A549 (cell line): ENCODE measurements around the gene COX19. TPM values are rescaled to one million over a fixed set of nuclear protein-coding genes. Genes with fewer than 3 reads are reported as not detected.

ENCODE experiments used
- ATAC-seq, 2 experiments: fragments of 200-7000 bp in 1 of 2; fragments of >200 bp in 1 of 2; cut with Nextera tagmentation in 1 of 2; cut with Tn5 transposase in 1 of 2; 3 replicates each; pipeline versions ENCODE4 v1.8.0 to v1.9.1; 2018 to 2020; ENCODE audit warnings: mild to moderate bottlenecking in 1 of 2, moderate library complexity in 1 of 2
- CTCF ChIA-PET: fragments of 300-600 bp; sonication (Branson Sonifier 250); formaldehyde crosslinking; extraction: SDS; loops from one replicate; lab custom pipeline; 2021; ENCODE audit warnings: antibody characterized with exemption, inconsistent platforms; lab: Yijun Ruan, JAX
- POLR2A ChIA-PET: fragments of 350-600 bp; formaldehyde crosslinking; extraction: SDS; loops from one replicate; lab custom pipeline; 2021; ENCODE audit warnings: antibody characterized with exemption, inconsistent platforms; lab: Yijun Ruan, JAX
- DNase-seq, 2 experiments: peaks; one replicate each; pipeline versions ENCODE4 v3.0.0 to v3.0.0-alpha.2; 2011 to 2016; ENCODE audit warnings: low read depth in 1 of 2, low spot score in 1 of 2
- FAIRE-seq: peaks from 2 replicates; lab custom pipeline; 2011; peaks lifted over from hg19 to GRCh38; lab: Jason Lieb, UNC
- H3K27ac ChIP-seq, 2 experiments: fragments of >200 bp; sonication (Bioruptor Twin); formaldehyde crosslinking; 3 replicates each; pipeline ENCODE4 v1.5.1; 2016 to 2017
- H3K4me1 ChIP-seq: fragments of >200 bp; sonication (Bioruptor Twin); formaldehyde crosslinking; 3 replicates; pipeline ENCODE4 v1.6.1; 2016
- H3K4me2 ChIP-seq: fragments of >200 bp; sonication (Bioruptor Twin); formaldehyde crosslinking; 3 replicates; pipeline ENCODE4 v1.6.1; 2016
- H3K4me3 ChIP-seq: fragments of >200 bp; sonication (Bioruptor Twin); formaldehyde crosslinking; 3 replicates; pipeline ENCODE4 v1.5.1; 2016
- H3K9me3 ChIP-seq: fragments of >200 bp; sonication (Bioruptor Twin); formaldehyde crosslinking; 3 replicates; pipeline ENCODE4 v1.6.1; 2016
- CBX2 ChIP-seq: fragments of 200-600 bp; sonication (generic); IDR thresholded peaks from 2 replicates; pipeline ENCODE4 v1.6.1; 2016; ENCODE audit warnings: low read depth, mild to moderate bottlenecking, borderline replicate concordance
- CEBPB ChIP-seq, 2 experiments: fragments of >200 bp in 1 of 2; sonication (Bioruptor Twin) in 1 of 2; formaldehyde crosslinking in 1 of 2; IDR thresholded peaks; 2 replicates each; pipeline ENCODE4 v1.6.1; 2012 to 2016
- CHD2 ChIP-seq: fragments of 150-350 bp; IDR thresholded peaks from 2 replicates; pipeline ENCODE4 v1.6.1; 2014; ENCODE audit warnings: low read length; ENCODE audit not compliant: partially characterized antibody
- ELK1 ChIP-seq: fragments of 150-350 bp; IDR thresholded peaks from 2 replicates; pipeline ENCODE4 v1.6.1; 2014; ENCODE audit warnings: low read depth, mild to moderate bottlenecking, low read length
- FOSB ChIP-seq: fragments of 250-450 bp; sonication (Bioruptor Pico); IDR thresholded peaks from 2 replicates; pipeline ENCODE4 v1.5.0; 2020; ENCODE audit warnings: mild to moderate bottlenecking, moderate library complexity
- FOSL2 ChIP-seq, 2 experiments: fragments of 450-650 bp in 1 of 2; fragments of >200 bp in 1 of 2; sonication (Bioruptor Twin) in 1 of 2; formaldehyde crosslinking; IDR thresholded peaks; 2 replicates each; pipeline versions ENCODE4 v1.5.0 to v1.6.1; 2016 to 2020; ENCODE audit warnings: mild to moderate bottlenecking in 1 of 2, moderate library complexity in 1 of 2
- HEYL ChIP-seq: fragments of 250-450 bp; sonication (Bioruptor Pico); IDR thresholded peaks from 2 replicates; pipeline ENCODE4 v1.8.0; 2021; ENCODE audit warnings: mild to moderate bottlenecking, moderate library complexity
- KDM5A ChIP-seq: fragments of 200-600 bp; sonication (generic); IDR thresholded peaks from 2 replicates; pipeline ENCODE4 v1.6.1; 2016; ENCODE audit warnings: antibody characterized with exemption, mild to moderate bottlenecking
- MAFK ChIP-seq: fragments of 450-650 bp; IDR thresholded peaks from 2 replicates; pipeline ENCODE4 v1.6.1; 2014; ENCODE audit not compliant: partially characterized antibody
- NR3C1 ChIP-seq: fragments of >200 bp; sonication (Bioruptor Twin); formaldehyde crosslinking; IDR thresholded peaks from 3 replicates; pipeline ENCODE4 v1.6.1; 2017
- PHF8 ChIP-seq: fragments of 200-600 bp; sonication (generic); IDR thresholded peaks from 2 replicates; pipeline ENCODE4 v1.6.1; 2016; ENCODE audit warnings: low read depth, mild to moderate bottlenecking, antibody characterized with exemption, moderate library complexity, borderline replicate concordance
- POLR2A ChIP-seq: IDR thresholded peaks from 2 replicates; pipeline ENCODE4 v1.6.1; 2012; ENCODE audit warnings: mild to moderate bottlenecking, low read length
- RAD21 ChIP-seq, 2 experiments: fragments of >200 bp in 1 of 2; sonication (Bioruptor Twin) in 1 of 2; formaldehyde crosslinking in 1 of 2; IDR thresholded peaks in 1 of 2; conservative IDR thresholded peaks in 1 of 2; 2 replicates in 1 of 2; 3 replicates in 1 of 2; pipeline ENCODE4 v1.6.1; 2012 to 2018; ENCODE audit warnings: inconsistent platforms in 1 of 2
- RARB ChIP-seq: fragments of 250-450 bp; sonication (Bioruptor Pico); IDR thresholded peaks from 2 replicates; pipeline ENCODE4 v1.8.0; 2021; ENCODE audit warnings: mild to moderate bottlenecking, moderate library complexity
- RCOR1 ChIP-seq: fragments of 150-350 bp; IDR thresholded peaks from 2 replicates; pipeline ENCODE4 v1.6.1; 2014; ENCODE audit warnings: antibody characterized with exemption, low read length, low read depth
- RFX5 ChIP-seq: fragments of 450-650 bp; IDR thresholded peaks from 2 replicates; pipeline ENCODE4 v1.7.1; 2014; ENCODE audit warnings: antibody characterized with exemption, mild to moderate bottlenecking, moderate library complexity
- RNF2 ChIP-seq: fragments of 200-600 bp; sonication (generic); IDR thresholded peaks from 2 replicates; pipeline ENCODE4 v1.6.1; 2016; ENCODE audit warnings: low read depth, mild to moderate bottlenecking, antibody characterized with exemption, moderate library complexity, borderline replicate concordance
- SMC3 ChIP-seq: fragments of >200 bp; sonication (Bioruptor Twin); formaldehyde crosslinking; IDR thresholded peaks from 3 replicates; pipeline ENCODE4 v1.6.1; 2018; ENCODE audit warnings: inconsistent platforms
- TP53 ChIP-seq: fragments of 250-450 bp; sonication (Bioruptor Pico); IDR thresholded peaks from 2 replicates; pipeline ENCODE4 v1.5.0; 2021; ENCODE audit warnings: mild to moderate bottlenecking, moderate library complexity
- ZNF302 ChIP-seq: fragments of 250-450 bp; sonication (Bioruptor Pico); IDR thresholded peaks from 2 replicates; pipeline ENCODE4 v1.9.0; 2021; ENCODE audit warnings: inconsistent platforms, mild to moderate bottlenecking, moderate library complexity
- WGBS: methylation state at CpG from one replicate; pipeline ENCODE4 v1.1.6; 2017; ENCODE audit errors: missing lambda C conversion rate; 5-methylcytosine and 5-hydroxymethylcytosine counted together
- polyA plus RNA-seq, 4 experiments: library from polyadenylated mRNA; depleted of rRNA in 3 of 4; stranded (reverse); fragments of >200 nt; fragmentation: RNase III in 1 of 4; extraction: RNeasy Plus Mini Kit Qiagen cat#74134 plus additional on column Dnase treatment in 1 of 4; gene quantifications; 2 replicates in 3 of 4; 3 replicates in 1 of 4; pipeline ENCODE4 v1.2.3, GENCODE V29; 2011 to 2017
- TF ChIP-seq, protein P1 (sequence below): fragments of 200-600 bp; sonication (generic); IDR thresholded peaks from 2 replicates; pipeline ENCODE4 v1.6.1; 2016; ENCODE audit warnings: antibody characterized with exemption, mild to moderate bottlenecking, moderate library complexity
- TF ChIP-seq, protein P2 (sequence below): IDR thresholded peaks from 2 replicates; pipeline ENCODE4 v1.6.1; 2012
- TF ChIP-seq, protein P3 (sequence below): fragments of >200 bp; sonication (Bioruptor Twin); formaldehyde crosslinking; IDR thresholded peaks from 2 replicates; pipeline ENCODE4 v1.6.1; 2016

COX19 gene
- polyA plus RNA-seq, 2 of the 4 experiments (the other 2 are of a cell fraction), result 6.2 to 7.6 TPM

DNA sequence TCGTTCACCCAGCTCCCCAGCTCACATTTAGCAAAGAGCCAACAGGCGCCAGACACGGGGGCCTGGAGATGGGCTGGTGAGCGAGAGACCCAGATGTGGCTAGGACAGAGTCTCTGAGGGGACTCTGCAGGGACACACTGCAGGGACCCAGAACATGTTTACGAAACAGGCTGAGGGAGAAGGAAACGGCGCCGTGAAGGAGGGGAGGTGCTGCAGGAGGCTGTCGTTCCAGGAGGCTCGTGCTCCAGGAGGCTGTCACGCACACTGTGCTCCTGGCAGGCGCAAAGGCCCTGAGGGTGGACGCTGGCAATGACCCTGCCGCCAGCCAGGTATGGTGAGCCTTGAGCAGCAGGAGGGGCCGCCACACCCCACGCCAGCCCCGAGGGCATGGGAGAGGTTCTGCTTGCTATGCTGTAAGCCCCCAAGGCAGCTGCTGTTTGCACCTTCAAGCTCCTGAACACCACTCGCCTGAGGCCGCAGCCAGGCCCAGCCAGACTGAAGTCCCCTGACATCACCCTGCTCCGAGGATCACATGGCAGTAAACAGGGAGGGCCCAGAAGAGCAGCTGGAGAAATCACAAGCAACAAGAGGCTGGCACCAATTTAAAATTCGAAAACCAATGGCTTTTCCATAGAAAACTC is 48.2 kb downstream of the COX19 start:
- H3K4me3 ChIP-seq, result no peak overlapping the region
- FAIRE-seq (no peak), ATAC-seq (no peak), DNase-seq (no peak)
- no peak overlapping the region for H3K27ac ChIP-seq
- CTCF ChIA-PET, result interaction anchor here (1.0 to 2.7 kb wide), 2 partner anchors 19 to 66 kb away, joined by 3 to 11 read pairs; no protein-coding TSS in a partner anchor
- H3K4me2 ChIP-seq, result no peak overlapping the region
- H3K9me3 ChIP-seq, result no peaks in the 10 kb centered on the region
- POLR2A ChIA-PET, result no interaction called here
- TF ChIP-seq POLR2A (no peak), NR3C1 (no peak), RCOR1 (no peak), RFX5 (no peak), RNF2 (no peak), RAD21 (conservative IDR thresholded peaks at IDR 0.05 in 1 of 2, IDR thresholded peaks at IDR 0.05 in 1 of 2) (no peak), SMC3 (no peak), PHF8 (no peak), CHD2 (no peak), FOSL2 (IDR thresholded peaks at IDR 0.05) (no peak), FOSL2 (CRISPR knock-in tag; IDR thresholded peaks at IDR 0.05) (no peak), FOSB (CRISPR knock-in tag) (no peak), ELK1 (no peak), CBX2 (no peak)
- TF ChIP-seq, protein P1, sequence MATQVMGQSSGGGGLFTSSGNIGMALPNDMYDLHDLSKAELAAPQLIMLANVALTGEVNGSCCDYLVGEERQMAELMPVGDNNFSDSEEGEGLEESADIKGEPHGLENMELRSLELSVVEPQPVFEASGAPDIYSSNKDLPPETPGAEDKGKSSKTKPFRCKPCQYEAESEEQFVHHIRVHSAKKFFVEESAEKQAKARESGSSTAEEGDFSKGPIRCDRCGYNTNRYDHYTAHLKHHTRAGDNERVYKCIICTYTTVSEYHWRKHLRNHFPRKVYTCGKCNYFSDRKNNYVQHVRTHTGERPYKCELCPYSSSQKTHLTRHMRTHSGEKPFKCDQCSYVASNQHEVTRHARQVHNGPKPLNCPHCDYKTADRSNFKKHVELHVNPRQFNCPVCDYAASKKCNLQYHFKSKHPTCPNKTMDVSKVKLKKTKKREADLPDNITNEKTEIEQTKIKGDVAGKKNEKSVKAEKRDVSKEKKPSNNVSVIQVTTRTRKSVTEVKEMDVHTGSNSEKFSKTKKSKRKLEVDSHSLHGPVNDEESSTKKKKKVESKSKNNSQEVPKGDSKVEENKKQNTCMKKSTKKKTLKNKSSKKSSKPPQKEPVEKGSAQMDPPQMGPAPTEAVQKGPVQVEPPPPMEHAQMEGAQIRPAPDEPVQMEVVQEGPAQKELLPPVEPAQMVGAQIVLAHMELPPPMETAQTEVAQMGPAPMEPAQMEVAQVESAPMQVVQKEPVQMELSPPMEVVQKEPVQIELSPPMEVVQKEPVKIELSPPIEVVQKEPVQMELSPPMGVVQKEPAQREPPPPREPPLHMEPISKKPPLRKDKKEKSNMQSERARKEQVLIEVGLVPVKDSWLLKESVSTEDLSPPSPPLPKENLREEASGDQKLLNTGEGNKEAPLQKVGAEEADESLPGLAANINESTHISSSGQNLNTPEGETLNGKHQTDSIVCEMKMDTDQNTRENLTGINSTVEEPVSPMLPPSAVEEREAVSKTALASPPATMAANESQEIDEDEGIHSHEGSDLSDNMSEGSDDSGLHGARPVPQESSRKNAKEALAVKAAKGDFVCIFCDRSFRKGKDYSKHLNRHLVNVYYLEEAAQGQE, result no peak
- TF ChIP-seq, protein P2, sequence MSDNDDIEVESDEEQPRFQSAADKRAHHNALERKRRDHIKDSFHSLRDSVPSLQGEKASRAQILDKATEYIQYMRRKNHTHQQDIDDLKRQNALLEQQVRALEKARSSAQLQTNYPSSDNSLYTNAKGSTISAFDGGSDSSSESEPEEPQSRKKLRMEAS, result no peak
- H3K4me1 ChIP-seq, result peaks cover 5% of the 10 kb centered on the region; the same call in 2 of the 3 replicates
- 65% methylated on average over 18 of the region's 21 CpGs for WGBS

DNA sequence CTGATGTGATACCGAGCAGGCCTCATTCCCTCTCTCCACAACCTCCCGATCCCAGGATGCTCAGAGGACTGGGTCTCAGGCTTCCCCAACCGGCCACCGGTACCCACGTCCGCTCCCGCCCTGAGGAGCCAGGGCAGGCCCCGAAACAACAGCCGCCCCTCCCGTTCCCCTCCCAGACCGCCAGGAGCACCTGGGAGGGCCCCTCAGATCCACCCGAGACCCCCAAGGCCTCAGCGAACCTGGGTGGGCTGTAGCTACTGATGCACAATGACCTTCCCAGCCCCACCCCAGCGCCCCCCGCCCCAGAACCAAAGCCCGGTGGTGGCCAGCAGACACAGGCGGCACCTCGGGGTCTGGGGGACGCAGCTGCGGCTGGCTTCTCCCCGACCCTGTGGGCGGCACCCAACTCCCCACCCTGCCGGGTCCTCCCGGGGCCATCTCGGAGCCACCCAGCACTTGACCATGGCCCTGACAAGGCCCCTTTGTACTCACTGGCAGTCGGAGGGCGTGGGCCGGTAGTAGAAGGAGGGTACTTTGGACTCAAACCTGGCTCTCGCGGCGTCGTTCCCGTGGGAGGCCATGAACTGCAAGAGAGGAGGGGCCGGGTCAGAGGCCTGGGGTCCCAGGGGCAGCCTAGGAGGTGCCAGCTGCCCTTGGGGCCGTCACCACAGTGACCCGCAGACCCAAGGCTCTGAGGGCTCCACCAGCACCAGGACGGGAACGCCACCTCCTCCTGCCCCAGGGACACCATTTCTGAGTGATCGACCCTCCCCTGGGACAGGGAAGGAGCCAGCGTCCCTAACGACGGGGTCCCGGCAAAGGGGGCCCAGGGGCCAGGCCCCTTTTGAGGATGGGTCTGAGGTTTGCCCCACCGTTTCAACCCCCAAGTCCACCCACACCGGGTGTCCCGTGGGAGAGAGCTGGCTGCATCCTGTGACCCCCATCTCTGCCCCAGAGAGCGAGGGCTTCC is 49.0 kb downstream of the COX19 start:
- ATAC-seq, result no peak
- CTCF ChIA-PET, result interaction anchor here (1.0 to 2.7 kb wide), 2 partner anchors 18 to 67 kb away, joined by 3 to 11 read pairs; no protein-coding TSS in a partner anchor
- H3K27ac ChIP-seq, result no peak overlapping the region

More for the DNA sequence above, 49.0 kb downstream of the COX19 start:
- DNase-seq (no peak), FAIRE-seq (no peak)
- Histone ChIP-seq H3K9me3 (no peaks in the 10 kb centered on the region), H3K4me2 (no peak overlapping the region), H3K4me1 (peaks cover 5% of the 10 kb centered on the region; the same call in 2 of the 3 replicates), H3K4me3 (no peak overlapping the region)
- WGBS, result 69% methylated on average over 33 of the region's 47 CpGs
- POLR2A ChIA-PET, result no interaction called here
- TF ChIP-seq FOSL2 (IDR thresholded peaks at IDR 0.05) (no peak), FOSL2 (CRISPR knock-in tag; IDR thresholded peaks at IDR 0.05) (no peak), ZNF302 (no peak), RCOR1 (no peak), RARB (CRISPR knock-in tag) (no peak), RFX5 (no peak), HEYL (CRISPR knock-in tag) (no peak), KDM5A (no peak), MAFK (no peak), TP53 (CRISPR knock-in tag) (no peak), CHD2 (no peak), CBX2 (no peak), FOSB (CRISPR knock-in tag) (no peak), CEBPB (IDR thresholded peaks at IDR 0.05) (no peak)
- TF ChIP-seq, protein P3, sequence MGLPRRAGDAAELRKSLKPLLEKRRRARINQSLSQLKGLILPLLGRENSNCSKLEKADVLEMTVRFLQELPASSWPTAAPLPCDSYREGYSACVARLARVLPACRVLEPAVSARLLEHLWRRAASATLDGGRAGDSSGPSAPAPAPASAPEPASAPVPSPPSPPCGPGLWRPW, result no peak
- TF ChIP-seq, protein P1, result no peak
